Left lung (tissue), 10 donors: ENCODE data around the gene ARGLU1. TPM values are rescaled to one million over a fixed set of nuclear protein-coding genes. Genes with fewer than 3 reads are reported as not detected.
A peak's percentile ranks its signal among the peaks of the same experiment; 100 is the strongest.

Source experiments
- ATAC-seq: fragments of 200-7000 bp; cut with Tn5 transposase; one replicate; pipeline ENCODE4 v1.9.1; 2020; ENCODE audit warnings: moderate library complexity
- DNase-seq, 4 donors: peaks; one replicate each; pipeline ENCODE4 v3.0.0-alpha.2; 2013 to 2020
- H3K27ac ChIP-seq, 2 donors: fragments of 200-600 bp; sonication (generic) in 1 of 2; one replicate each; pipeline versions ENCODE4 v1.5.0 to v1.8.0; 2020 to 2021
- H3K27me3 ChIP-seq, 2 donors: fragments of 200-600 bp; sonication (generic) in 1 of 2; one replicate each; pipeline versions ENCODE4 v1.5.0 to v1.8.0; 2020 to 2021
- H3K36me3 ChIP-seq, 2 donors: fragments of 200-600 bp; sonication (generic) in 1 of 2; one replicate each; pipeline versions ENCODE4 v1.5.0 to v1.8.0; 2020 to 2021
- H3K4me1 ChIP-seq, 2 donors: fragments of 200-600 bp; one replicate each; pipeline ENCODE4 v1.8.0; 2021
- H3K4me3 ChIP-seq, 2 donors: fragments of 200-600 bp; sonication (generic) in 1 of 2; one replicate each; pipeline versions ENCODE4 v1.5.0 to v1.8.0; 2020 to 2021; ENCODE audit warnings: mild to moderate bottlenecking in 1 of 2
- H3K9me3 ChIP-seq, 2 donors: fragments of 200-600 bp; sonication (generic) in 1 of 2; one replicate each; pipeline versions ENCODE4 v1.5.0 to v1.8.0; 2020 to 2021
- CTCF ChIP-seq, 2 donors: fragments of 200-600 bp; sonication (generic) in 1 of 2; IDR thresholded peaks; one replicate each; pipeline versions ENCODE4 v1.5.0 to v1.8.0; 2021; ENCODE audit warnings: antibody characterized with exemption in 2 of 2
- intact Hi-C, 2 donors: fragments of 100-400 bp; cut with DNase I; formaldehyde crosslinking; loops; one replicate each; pipeline versions ENCODE4 v1.11.2 to v1.14.2; 2022
- polyA plus RNA-seq, 6 donors: library from polyadenylated mRNA; unstranded; fragments of 120-200 nt; gene quantifications; one replicate each; pipeline ENCODE4 v1.2.1, GENCODE V29; 2013; ENCODE audit not compliant: insufficient read length in 6 of 6
- total RNA-seq, 2 donors: library from RNA; stranded (reverse); fragmentation: NEBNext Ultra II Directional; extraction: Animal tissue kit (Norgen Biotek cat#: 25700); gene quantifications; one replicate each; pipeline ENCODE4 v1.2.1, GENCODE V29; 2021
- donor health status: DM: no; HTN: yes; CAD: no.
- donor health status: DM: no; HTN: no; CAD: no.

Gene ARGLU1
- total and polyA plus RNA-seq, 8 donors = 67.3 to 482 (median 387) TPM

- TF ChIP-seq CTCF (IDR thresholded peaks at IDR 0.05) = no peak
- DNase-seq (no peak), ATAC-seq (no peak)
- Histone ChIP-seq H3K4me1 (peaks cover 0 to 34% of the 10 kb centered on the region in 2 donors), H3K27me3 (peaks cover 0 to 29% of the 10 kb centered on the region in 2 donors), H3K36me3 (peaks cover 0 to 11% of the 10 kb centered on the region in 2 donors), H3K9me3 (no peaks in the 10 kb centered on the region), H3K4me3 (no peak overlapping the region), H3K27ac (no peak overlapping the region)
- intact Hi-C loops = loop anchor here in 1 of 2 donors (10.0 kb wide), 2 partner anchors 377 to 453 kb away; no protein-coding TSS in a partner anchor
Measured at GRCh38 chr13:106537521-106537920, 30.4 kb downstream of the ARGLU1 start.

- Histone ChIP-seq H3K4me3 (peak overlapping the region; percentile 65 to 70), H3K27ac (peak overlapping the region; percentile 62 to 68), H3K36me3 (peaks cover 0 to 8% of the 10 kb centered on the region in 2 donors), H3K27me3 (peaks cover 0 to 40% of the 10 kb centered on the region in 2 donors), H3K4me1 (peaks cover 0 to 30% of the 10 kb centered on the region in 2 donors), H3K9me3 (no peaks in the 10 kb centered on the region)
- peak; percentile 87 to 96 for TF ChIP-seq CTCF (IDR thresholded peaks at IDR 0.05)
- intact Hi-C loops = loop anchor here in 1 of 2 donors (10.0 kb wide), 2 partner anchors 378 to 452 kb away; no protein-coding TSS in a partner anchor
- DNase-seq = peak; percentile 91 to 99 (median 94)
- peak; percentile 70 for ATAC-seq
Measured at GRCh38 chr13:106536244-106537034, 31.5 kb downstream of the ARGLU1 start.

- peak; percentile 85 for ATAC-seq
- intact Hi-C loops = loop anchor here in 1 of 2 donors (10.0 kb wide), 2 partner anchors 379 to 451 kb away; no protein-coding TSS in a partner anchor
Measured at GRCh38 chr13:106535552-106536243, 32.2 kb downstream of the ARGLU1 start, which contains the start of gene EFNB2. TSS of gene EFNB2 (minus strand) at chr13:106535662. CDS start at chr13:106534964, 698 bp downstream.

GRCh38 chr13:106534639-106535551 is 33.0 kb downstream of the ARGLU1 start:
- intact Hi-C loops = loop anchor here in 1 of 2 donors (10.0 kb wide), 2 partner anchors 380 to 450 kb away; no protein-coding TSS in a partner anchor
- Histone ChIP-seq H3K9me3 (no peaks in the 10 kb centered on the region), H3K4me3 (peak overlapping the region; percentile 65 to 70), H3K27me3 (peaks cover 0 to 53% of the 10 kb centered on the region in 2 donors), H3K27ac (peak overlapping the region; percentile 81 to 86), H3K36me3 (no peaks in the 10 kb centered on the region), H3K4me1 (peaks cover 0 to 30% of the 10 kb centered on the region in 2 donors)
- DNase-seq (peak in 1 of 4 donors; percentile 90), ATAC-seq (no peak)
- TF ChIP-seq CTCF (IDR thresholded peaks at IDR 0.05) = no peak

More at GRCh38 chr13:106535552-106536243, 32.2 kb downstream of the ARGLU1 start, which contains the start of gene EFNB2:
- peak within 1 kb of the TSS; percentile 65 to 70 for H3K4me3 ChIP-seq
- H3K9me3 ChIP-seq = no peaks in the 10 kb centered on the region
- peaks cover 0 to 30% of the 10 kb centered on the region in 2 donors for H3K4me1 ChIP-seq
- DNase-seq = peak; percentile 87 to 97 (median 93)
- H3K36me3 ChIP-seq = peaks cover 0 to under 1% of the 10 kb centered on the region in 2 donors
- peak within 1 kb of the TSS; percentile 81 to 86 for H3K27ac ChIP-seq
- peaks cover 0 to 47% of the 10 kb centered on the region in 2 donors for H3K27me3 ChIP-seq
- TF ChIP-seq CTCF (IDR thresholded peaks at IDR 0.05) = no peak
